ENCODE results near the gene VPS26C. TPM values are rescaled to one million over a fixed set of nuclear protein-coding genes. Genes with fewer than 3 reads are reported as not detected.

Gene VPS26C
- total RNA-seq, 1 experiment from 2014 or later: 39.9 TPM

DNA sequence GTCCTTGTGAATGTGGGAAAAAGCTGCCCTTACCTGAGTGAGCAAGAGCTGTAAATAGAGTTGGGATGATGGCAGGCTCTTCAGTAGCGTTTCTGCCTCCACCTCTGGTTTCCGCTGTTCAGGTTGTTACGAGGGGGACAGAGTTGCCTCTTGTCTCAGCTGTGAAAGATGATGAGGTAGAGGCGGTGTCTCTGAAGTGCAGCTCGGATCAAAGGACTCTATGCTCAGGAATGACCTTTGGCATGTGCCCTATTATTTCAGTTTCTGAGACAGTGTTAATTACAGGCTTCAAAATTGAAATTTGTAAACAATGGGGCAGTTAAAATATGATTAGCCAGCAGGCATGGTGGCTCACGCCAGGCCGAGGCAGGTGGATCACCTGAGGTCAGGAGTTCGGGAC, 70.3 kb downstream of the VPS26C start:
- H3K9me3 ChIP-seq (replicated peaks): no peaks in the 10 kb centered on the region
- H3K27me3 ChIP-seq (replicated peaks): no peaks in the 10 kb centered on the region
- peaks cover 28% of the 10 kb centered on the region for H3K4me1 ChIP-seq (replicated peaks)
- no peak overlapping the region for H3K4me3 ChIP-seq
- no peak overlapping the region for H3K27ac ChIP-seq
- DNase-seq (ENCODE audit: low read depth in 1 of 2, low spot score in 2 of 2): no peak
- peaks cover 92% of the 10 kb centered on the region for H3K36me3 ChIP-seq

DNA sequence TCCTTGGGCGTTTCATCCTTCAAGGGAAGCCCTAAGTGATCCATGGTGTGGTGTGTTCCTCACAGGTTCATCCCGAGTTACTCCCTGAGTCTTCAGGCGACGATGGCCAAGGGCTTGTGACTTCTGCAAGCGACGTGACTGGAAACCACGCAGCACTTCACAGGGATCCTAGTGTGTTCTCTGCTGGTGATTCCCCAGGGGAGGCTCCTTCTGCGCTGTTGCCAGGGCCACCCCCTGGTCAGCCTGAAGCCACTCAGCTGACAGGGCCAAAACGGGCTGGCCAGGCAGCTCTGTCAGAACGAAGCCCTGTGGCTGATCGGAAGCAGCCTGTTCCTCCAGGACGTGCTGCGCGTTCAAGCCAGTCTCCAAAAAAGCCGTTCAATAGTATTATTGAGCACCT, 71.5 kb downstream of the VPS26C start:
- no peak for DNase-seq (ENCODE audit: low read depth in 1 of 2, low spot score in 2 of 2)
- peaks cover 28% of the 10 kb centered on the region for H3K4me1 ChIP-seq (replicated peaks)
- no peaks in the 10 kb centered on the region for H3K27me3 ChIP-seq (replicated peaks)
- no peaks in the 10 kb centered on the region for H3K9me3 ChIP-seq (replicated peaks)
- H3K4me3 ChIP-seq: no peak overlapping the region
- peaks cover 92% of the 10 kb centered on the region for H3K36me3 ChIP-seq
- no peak overlapping the region for H3K27ac ChIP-seq

DNA sequence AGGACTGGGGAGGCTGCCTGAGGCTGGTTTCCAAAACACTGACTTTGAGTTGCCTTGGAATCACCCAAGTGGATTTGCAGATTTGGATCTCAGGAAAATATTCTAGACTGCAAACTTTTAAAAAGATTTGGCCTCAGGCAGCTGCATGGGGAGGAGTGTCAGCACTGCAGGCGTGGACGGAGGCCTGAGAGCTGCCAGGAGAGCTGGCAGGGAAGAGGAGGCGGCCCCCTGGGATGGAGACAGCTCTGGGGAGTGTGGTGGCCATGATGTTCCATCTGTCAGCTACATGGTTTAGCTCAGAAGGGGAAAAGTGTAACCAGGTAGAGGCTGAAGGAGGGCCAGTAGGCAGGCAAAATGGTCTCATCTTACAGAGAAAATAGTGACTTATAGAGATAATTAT, 72.1 kb downstream of the VPS26C start:
- Histone ChIP-seq H3K9me3 (replicated peaks) (no peaks in the 10 kb centered on the region), H3K4me3 (no peak overlapping the region), H3K27ac (no peak overlapping the region), H3K4me1 (replicated peaks) (peaks cover 28% of the 10 kb centered on the region), H3K36me3 (peaks cover 92% of the 10 kb centered on the region), H3K27me3 (replicated peaks) (no peaks in the 10 kb centered on the region)
- no peak for DNase-seq (ENCODE audit: low read depth in 1 of 2, low spot score in 2 of 2)

DNA sequence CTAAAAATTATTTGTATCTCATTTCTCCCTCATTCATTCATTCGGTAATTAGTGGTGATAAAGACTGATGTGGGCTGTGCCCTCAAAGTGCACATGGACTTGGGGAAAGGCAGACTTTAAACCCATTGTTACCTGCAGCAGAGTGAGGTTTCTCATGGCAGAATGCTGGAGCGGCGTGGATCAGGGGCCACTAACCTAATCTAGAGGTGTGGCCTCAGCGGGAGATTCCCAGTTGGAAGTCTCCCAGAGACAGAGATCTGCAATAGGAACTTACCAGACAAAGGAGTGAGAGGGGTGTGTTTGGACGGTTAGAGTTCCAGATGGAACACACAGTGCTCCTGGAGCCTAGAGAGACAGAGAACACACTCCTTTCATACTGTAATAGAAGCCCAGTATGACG, 73.5 kb downstream of the VPS26C start:
- H3K9me3 ChIP-seq (replicated peaks): no peaks in the 10 kb centered on the region
- no peaks in the 10 kb centered on the region for H3K27me3 ChIP-seq (replicated peaks)
- no peak overlapping the region for H3K4me3 ChIP-seq
- H3K36me3 ChIP-seq: peaks cover 92% of the 10 kb centered on the region
- no peak for DNase-seq (ENCODE audit: low read depth in 1 of 2, low spot score in 2 of 2)
- no peak overlapping the region for H3K27ac ChIP-seq
- peaks cover 14% of the 10 kb centered on the region for H3K4me1 ChIP-seq (replicated peaks)

DNA sequence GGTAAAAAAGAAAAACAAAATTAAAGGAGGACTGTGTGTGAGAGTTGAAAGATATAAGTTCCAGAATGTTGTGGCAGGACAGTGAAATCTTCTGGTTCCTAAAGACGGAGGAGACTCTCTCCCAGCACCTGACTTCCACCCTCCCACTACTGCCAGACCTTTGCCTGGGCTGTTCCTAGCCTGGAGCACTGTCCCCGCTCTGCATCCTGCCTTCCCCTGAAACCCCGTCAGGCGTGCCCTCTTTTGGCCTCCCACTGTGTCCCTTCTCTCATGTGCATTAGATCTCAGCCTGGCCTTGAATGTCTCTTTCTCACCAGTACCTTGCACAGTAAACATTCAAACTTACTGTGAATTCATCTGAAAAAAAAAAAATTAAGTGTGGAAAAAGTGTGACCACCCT, 74.1 kb downstream of the VPS26C start:
- no peaks in the 10 kb centered on the region for H3K9me3 ChIP-seq (replicated peaks)
- no peak overlapping the region for H3K4me3 ChIP-seq
- H3K36me3 ChIP-seq: peaks cover 93% of the 10 kb centered on the region
- peaks cover 7% of the 10 kb centered on the region for H3K4me1 ChIP-seq (replicated peaks)
- no peak overlapping the region for H3K27ac ChIP-seq
- no peaks in the 10 kb centered on the region for H3K27me3 ChIP-seq (replicated peaks)
- no peak for DNase-seq (ENCODE audit: low read depth in 1 of 2, low spot score in 2 of 2)

DNA sequence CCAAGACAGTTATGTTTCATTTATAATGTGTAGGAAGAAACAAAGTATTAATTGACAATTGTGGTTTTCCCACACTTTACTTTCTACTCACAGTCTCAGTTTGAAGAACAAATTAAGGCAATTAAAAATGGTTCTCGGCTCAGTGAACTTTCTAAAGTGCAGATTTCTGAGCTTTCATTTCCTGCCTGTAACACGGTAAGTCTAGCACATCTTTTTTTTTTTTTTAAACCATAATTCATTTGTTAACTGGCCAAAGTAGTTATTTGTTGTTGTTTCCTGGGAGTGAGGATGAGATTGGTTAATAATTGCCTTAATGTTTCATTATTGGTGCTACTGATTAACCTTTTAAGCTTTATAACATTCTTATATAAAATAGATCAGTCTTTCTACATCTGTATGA, 75.1 kb downstream of the VPS26C start:
- H3K4me3 ChIP-seq: no peak overlapping the region

DNA sequence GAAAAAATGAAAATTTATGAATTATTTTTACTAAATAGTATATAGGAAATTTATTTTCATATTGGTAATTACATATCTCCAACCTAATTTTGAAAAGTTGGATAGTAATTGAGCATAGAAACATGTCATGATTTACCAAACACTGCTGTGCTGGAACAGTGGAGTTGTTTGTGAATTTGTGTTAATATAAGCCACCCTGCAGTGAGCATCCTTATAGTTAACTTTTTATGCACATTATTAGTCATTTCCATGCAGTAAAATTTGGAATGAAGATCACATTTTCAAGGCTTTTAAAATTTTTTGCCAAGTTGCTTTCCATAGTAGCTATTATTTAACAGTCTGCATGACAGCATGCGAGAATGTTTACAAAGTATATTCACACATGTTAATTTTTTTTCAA, 78.3 kb downstream of the VPS26C start:
- DNase-seq (ENCODE audit: low read depth in 1 of 2, low spot score in 2 of 2): no peak
- no peak overlapping the region for H3K4me3 ChIP-seq
- no peaks in the 10 kb centered on the region for H3K9me3 ChIP-seq (replicated peaks)
- no peaks in the 10 kb centered on the region for H3K4me1 ChIP-seq (replicated peaks)
- H3K27ac ChIP-seq: no peak overlapping the region
- no peaks in the 10 kb centered on the region for H3K27me3 ChIP-seq (replicated peaks)
- H3K36me3 ChIP-seq: peaks cover 90% of the 10 kb centered on the region

More for the DNA sequence above, 75.1 kb downstream of the VPS26C start:
- DNase-seq (ENCODE audit: low read depth in 1 of 2, low spot score in 2 of 2): no peak
- peaks cover 5% of the 10 kb centered on the region; the same call in 1 of the 2 replicates for H3K4me1 ChIP-seq (replicated peaks)
- H3K9me3 ChIP-seq (replicated peaks): no peaks in the 10 kb centered on the region
- no peak overlapping the region for H3K27ac ChIP-seq
- no peaks in the 10 kb centered on the region for H3K27me3 ChIP-seq (replicated peaks)
- H3K36me3 ChIP-seq: peaks cover 95% of the 10 kb centered on the region

DNA sequence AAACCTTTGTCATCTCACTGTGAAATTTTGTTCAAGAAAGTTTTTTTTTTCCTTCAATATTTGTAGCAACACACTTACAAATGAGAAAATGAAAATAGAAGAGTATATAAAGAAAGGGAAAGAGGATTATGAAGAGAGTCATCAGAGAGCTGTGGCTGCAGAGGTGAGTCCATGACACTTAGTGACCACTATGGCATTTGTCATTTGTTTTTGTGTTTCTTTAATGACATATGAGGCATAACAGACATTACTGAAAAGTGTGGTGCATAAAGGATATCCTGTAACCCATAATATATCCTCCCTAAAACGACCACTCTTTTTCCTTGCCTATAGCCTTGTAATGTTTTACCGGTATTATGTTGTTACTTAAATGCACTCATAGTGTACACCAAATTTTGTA, 80.2 kb downstream of the VPS26C start:
- H3K9me3 ChIP-seq (replicated peaks): no peaks in the 10 kb centered on the region
- peaks cover 90% of the 10 kb centered on the region for H3K36me3 ChIP-seq
- no peak overlapping the region for H3K4me3 ChIP-seq
- H3K27me3 ChIP-seq (replicated peaks): no peaks in the 10 kb centered on the region
- no peaks in the 10 kb centered on the region for H3K4me1 ChIP-seq (replicated peaks)
- H3K27ac ChIP-seq: no peak overlapping the region
- no peak for DNase-seq (ENCODE audit: low read depth in 1 of 2, low spot score in 2 of 2)

DNA sequence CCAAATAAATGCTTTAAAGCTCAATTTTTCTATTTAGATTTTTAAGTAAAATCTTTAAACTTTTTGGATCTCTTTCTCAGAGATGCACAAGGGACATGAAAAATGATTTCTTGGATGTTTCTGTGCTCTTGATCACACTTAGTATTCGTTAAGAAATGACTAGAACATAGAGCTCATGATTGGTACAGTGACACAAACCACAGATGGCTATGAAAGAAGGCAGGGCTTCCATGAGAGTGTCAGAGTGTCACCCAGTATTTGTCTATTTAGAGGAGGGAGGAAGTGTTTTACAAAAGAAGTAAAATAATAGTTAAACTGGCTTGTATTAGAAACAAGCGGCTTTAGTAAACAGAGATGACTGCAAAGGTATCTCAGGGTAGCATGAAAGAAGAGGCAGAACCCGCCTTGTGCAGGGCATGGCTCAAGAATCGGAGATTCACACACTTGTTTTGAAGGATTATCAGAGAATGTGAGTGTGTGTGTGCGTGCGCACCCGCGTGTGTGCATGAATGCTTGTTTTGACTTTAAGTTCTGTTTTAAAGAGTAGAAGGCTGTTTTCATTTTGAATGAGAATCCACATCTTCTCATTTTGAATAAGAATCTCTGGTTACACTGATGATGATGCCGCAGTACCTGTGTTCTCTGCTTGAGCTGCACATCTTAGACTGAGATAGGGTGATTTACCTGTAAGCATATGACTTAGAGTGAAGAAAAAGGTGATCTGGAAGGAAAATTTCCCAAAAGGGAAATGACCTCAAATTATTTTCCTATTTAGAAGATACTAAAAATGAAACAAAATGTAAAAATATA, 82.1 kb downstream of the VPS26C start:
- Histone ChIP-seq H3K36me3 (peaks cover 86% of the 10 kb centered on the region), H3K9me3 (replicated peaks) (no peaks in the 10 kb centered on the region), H3K4me1 (replicated peaks) (no peaks in the 10 kb centered on the region), H3K27me3 (replicated peaks) (no peaks in the 10 kb centered on the region), H3K27ac (no peak overlapping the region), H3K4me3 (no peak overlapping the region)
- DNase-seq (ENCODE audit: low read depth in 1 of 2, low spot score in 2 of 2): no peak

DNA sequence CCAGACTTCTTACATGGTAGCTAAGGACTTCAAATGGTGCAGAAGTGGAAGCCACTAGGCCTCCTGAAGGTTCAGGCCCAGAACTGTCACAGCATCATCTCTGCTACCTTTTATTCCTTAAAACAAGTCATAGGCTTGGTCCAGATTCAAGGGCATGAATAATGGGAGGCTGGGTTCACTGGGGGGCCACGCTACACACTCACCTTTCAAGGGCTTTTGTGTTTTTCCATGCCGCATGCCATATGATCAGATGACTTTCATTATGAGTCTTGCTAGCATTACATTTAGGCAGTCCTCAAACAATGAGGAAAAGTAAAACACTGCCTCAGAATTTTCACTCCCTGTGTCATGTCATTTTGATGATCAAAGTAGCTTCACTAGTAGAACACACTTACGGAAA, 83.4 kb downstream of the VPS26C start:
- Histone ChIP-seq H3K27ac (no peak overlapping the region), H3K27me3 (replicated peaks) (no peaks in the 10 kb centered on the region), H3K4me1 (replicated peaks) (no peaks in the 10 kb centered on the region), H3K9me3 (replicated peaks) (no peaks in the 10 kb centered on the region), H3K36me3 (peaks cover 87% of the 10 kb centered on the region), H3K4me3 (no peak overlapping the region)
- DNase-seq (ENCODE audit: low read depth in 1 of 2, low spot score in 2 of 2): no peak

DNA sequence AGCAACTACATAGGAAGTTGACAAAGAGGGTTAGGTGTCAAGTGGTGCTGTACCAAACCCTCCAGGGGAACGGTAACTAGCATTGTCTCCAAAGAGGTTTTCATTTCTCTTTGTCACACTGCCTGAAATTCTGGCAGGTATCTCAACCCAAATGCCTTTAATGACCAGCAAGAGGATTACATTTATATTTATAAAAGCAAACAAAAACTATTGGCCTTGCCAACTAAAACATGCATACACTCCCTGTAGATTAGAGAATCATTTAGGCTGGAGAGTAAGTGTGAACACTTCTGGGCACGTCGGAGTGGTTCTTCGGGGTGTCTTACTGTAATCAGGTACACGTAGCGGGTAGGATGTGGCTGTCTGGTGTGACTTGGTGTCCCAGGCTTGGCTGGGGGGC, 84.9 kb downstream of the VPS26C start:
- Histone ChIP-seq H3K27me3 (replicated peaks) (no peaks in the 10 kb centered on the region), H3K9me3 (replicated peaks) (no peaks in the 10 kb centered on the region), H3K36me3 (peaks cover 85% of the 10 kb centered on the region), H3K4me3 (no peak overlapping the region), H3K27ac (no peak overlapping the region), H3K4me1 (replicated peaks) (no peaks in the 10 kb centered on the region)
- DNase-seq (ENCODE audit: low read depth in 1 of 2, low spot score in 2 of 2): no peak

DNA sequence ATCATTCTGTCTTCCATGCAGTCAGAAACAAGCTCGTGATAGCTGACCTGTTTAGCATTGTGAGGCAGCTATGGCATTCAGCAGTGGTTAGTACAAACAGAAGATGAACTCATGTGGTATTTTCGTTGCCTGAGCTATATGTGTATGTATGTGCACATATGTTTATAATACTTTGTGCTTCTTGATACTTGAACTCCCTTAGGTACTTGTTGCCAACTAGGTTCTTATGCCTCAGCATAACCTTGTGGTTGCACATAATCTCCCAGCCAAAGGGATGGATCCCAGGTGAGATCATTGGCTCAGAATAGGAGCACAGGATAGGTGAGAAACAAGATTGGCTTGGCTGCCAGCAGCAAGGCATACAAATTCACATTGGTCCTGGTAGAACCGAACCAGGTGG, 86.1 kb downstream of the VPS26C start:
- Histone ChIP-seq H3K9me3 (replicated peaks) (no peaks in the 10 kb centered on the region), H3K27ac (no peak overlapping the region), H3K4me1 (replicated peaks) (no peaks in the 10 kb centered on the region), H3K4me3 (no peak overlapping the region), H3K36me3 (peaks cover 85% of the 10 kb centered on the region), H3K27me3 (replicated peaks) (no peaks in the 10 kb centered on the region)
- no peak for DNase-seq (ENCODE audit: low read depth in 1 of 2, low spot score in 2 of 2)

DNA sequence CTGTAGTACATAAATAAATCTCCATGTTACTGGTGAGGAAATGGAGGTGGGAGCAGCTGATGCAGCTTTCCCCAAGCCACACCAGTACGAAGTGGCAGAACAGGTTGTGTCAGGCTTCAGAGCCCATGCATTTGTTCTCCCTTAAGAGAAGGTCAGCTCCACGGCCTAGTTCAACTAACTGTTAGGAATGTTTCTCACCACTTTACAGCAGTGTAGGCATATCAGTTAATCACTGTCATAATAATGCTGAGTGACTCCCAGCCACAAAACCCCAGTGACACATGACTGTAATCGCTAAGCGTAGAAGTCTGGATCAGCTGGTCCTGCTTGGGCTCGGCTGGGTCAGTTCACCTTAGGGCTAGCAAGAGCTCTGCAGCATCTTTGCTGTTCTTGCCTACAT, 90.4 kb downstream of the VPS26C start:
- Histone ChIP-seq H3K27me3 (replicated peaks) (no peaks in the 10 kb centered on the region), H3K36me3 (peaks cover 85% of the 10 kb centered on the region), H3K27ac (no peak overlapping the region), H3K4me1 (replicated peaks) (no peaks in the 10 kb centered on the region), H3K9me3 (replicated peaks) (no peaks in the 10 kb centered on the region), H3K4me3 (no peak overlapping the region)
- DNase-seq (ENCODE audit: low read depth in 1 of 2, low spot score in 2 of 2): no peak

All from SJSA1 (cell line).